ENCODE data around the gene RELN. TPM values are rescaled to one million over a fixed set of nuclear protein-coding genes. Genes with fewer than 3 reads are reported as not detected.

Gene RELN
- total and polyA plus RNA-seq, 2 donors from 2014 or later, result 0.95 to 5.4 TPM

DNA sequence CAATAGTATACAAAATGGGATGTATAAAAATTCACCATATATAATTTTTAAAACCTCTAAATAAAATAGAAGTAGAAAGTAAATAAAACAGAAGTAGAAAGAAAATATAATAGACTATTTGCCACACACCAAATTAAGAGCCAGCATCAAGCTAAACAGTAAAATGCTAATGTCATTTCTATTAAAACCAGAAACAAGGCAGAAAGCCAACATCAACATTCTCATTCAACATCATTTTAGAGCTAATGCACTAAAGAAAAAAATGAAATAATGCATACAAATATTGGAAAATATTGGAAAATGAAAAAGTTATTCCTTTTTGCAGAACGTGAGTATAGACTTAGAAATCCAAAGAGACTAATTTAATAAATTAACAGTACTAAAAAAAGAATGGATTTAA lies 23.4 kb upstream of the RELN start:
- peaks cover 0 to 2% (median 0%) of the 10 kb centered on the region in 3 donors for H3K4me1 ChIP-seq (ENCODE audit: control insufficient read depth in 2 of 3, insufficient read depth in 2 of 3, low read depth in 1 of 3, low read length in 3 of 3)
- no peak overlapping the region for H3K27ac ChIP-seq (ENCODE audit: low read depth in 2 of 2, low read length in 2 of 2)
- TF ChIP-seq, protein P1, sequence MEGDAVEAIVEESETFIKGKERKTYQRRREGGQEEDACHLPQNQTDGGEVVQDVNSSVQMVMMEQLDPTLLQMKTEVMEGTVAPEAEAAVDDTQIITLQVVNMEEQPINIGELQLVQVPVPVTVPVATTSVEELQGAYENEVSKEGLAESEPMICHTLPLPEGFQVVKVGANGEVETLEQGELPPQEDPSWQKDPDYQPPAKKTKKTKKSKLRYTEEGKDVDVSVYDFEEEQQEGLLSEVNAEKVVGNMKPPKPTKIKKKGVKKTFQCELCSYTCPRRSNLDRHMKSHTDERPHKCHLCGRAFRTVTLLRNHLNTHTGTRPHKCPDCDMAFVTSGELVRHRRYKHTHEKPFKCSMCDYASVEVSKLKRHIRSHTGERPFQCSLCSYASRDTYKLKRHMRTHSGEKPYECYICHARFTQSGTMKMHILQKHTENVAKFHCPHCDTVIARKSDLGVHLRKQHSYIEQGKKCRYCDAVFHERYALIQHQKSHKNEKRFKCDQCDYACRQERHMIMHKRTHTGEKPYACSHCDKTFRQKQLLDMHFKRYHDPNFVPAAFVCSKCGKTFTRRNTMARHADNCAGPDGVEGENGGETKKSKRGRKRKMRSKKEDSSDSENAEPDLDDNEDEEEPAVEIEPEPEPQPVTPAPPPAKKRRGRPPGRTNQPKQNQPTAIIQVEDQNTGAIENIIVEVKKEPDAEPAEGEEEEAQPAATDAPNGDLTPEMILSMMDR (IDR thresholded peaks at IDR 0.05; ENCODE audit: borderline replicate concordance, extremely low read depth, insufficient read depth), result no peak
- FAIRE-seq, result no peak
- H3K4me3 ChIP-seq (ENCODE audit: low read length in 3 of 3), result no peak overlapping the region
- no peaks in the 10 kb centered on the region for H3K36me3 ChIP-seq (ENCODE audit: control insufficient read depth in 2 of 3, insufficient read depth in 3 of 3, low read length in 3 of 3)
- H3K9ac ChIP-seq (ENCODE audit: low read length in 3 of 3), result no peak overlapping the region
- intact Hi-C loops (cut with DNase I), result no loop called here
- DNase-seq, result no peak
- H3K27me3 ChIP-seq (ENCODE audit: control insufficient read depth, insufficient read depth, low read length), result no peaks in the 10 kb centered on the region
- H3K9me3 ChIP-seq (ENCODE audit: control insufficient read depth in 2 of 3, insufficient read depth in 1 of 3, low read length in 3 of 3), result no peaks in the 10 kb centered on the region

DNA sequence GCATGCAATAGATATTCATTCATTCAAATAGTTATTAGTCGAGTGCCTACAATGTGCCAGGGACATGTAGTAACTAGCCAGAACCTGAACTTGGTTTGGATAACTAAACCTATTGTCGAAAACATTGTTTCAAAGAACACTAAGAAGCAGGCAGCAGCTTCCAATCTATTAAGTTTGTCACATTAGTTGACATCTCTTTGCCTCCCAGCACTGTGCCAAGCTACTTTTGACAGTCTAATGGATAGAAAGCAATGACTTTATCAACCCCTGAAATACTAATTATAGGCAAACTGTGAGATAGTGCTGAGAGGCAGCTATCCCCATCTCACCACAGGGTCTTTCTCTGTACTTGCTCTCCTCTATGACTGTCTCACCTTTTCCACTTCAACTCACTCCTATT lies 22.4 kb upstream of the RELN start:
- TF ChIP-seq, protein P1 (IDR thresholded peaks at IDR 0.05; ENCODE audit: borderline replicate concordance, extremely low read depth, insufficient read depth), result no peak
- Histone ChIP-seq H3K36me3 (ENCODE audit: control insufficient read depth in 2 of 3, insufficient read depth in 3 of 3, low read length in 3 of 3) (no peaks in the 10 kb centered on the region), H3K4me3 (ENCODE audit: low read length in 3 of 3) (no peak overlapping the region), H3K4me1 (ENCODE audit: control insufficient read depth in 2 of 3, insufficient read depth in 2 of 3, low read depth in 1 of 3, low read length in 3 of 3) (peaks cover 0 to 2% (median 0%) of the 10 kb centered on the region in 3 donors), H3K27me3 (ENCODE audit: control insufficient read depth, insufficient read depth, low read length) (no peaks in the 10 kb centered on the region), H3K9me3 (ENCODE audit: control insufficient read depth in 2 of 3, insufficient read depth in 1 of 3, low read length in 3 of 3) (no peaks in the 10 kb centered on the region), H3K9ac (ENCODE audit: low read length in 3 of 3) (no peak overlapping the region), H3K27ac (ENCODE audit: low read depth in 2 of 2, low read length in 2 of 2) (no peak overlapping the region)
- FAIRE-seq (no peak), DNase-seq (no peak)
- intact Hi-C loops (cut with DNase I), result no loop called here

DNA sequence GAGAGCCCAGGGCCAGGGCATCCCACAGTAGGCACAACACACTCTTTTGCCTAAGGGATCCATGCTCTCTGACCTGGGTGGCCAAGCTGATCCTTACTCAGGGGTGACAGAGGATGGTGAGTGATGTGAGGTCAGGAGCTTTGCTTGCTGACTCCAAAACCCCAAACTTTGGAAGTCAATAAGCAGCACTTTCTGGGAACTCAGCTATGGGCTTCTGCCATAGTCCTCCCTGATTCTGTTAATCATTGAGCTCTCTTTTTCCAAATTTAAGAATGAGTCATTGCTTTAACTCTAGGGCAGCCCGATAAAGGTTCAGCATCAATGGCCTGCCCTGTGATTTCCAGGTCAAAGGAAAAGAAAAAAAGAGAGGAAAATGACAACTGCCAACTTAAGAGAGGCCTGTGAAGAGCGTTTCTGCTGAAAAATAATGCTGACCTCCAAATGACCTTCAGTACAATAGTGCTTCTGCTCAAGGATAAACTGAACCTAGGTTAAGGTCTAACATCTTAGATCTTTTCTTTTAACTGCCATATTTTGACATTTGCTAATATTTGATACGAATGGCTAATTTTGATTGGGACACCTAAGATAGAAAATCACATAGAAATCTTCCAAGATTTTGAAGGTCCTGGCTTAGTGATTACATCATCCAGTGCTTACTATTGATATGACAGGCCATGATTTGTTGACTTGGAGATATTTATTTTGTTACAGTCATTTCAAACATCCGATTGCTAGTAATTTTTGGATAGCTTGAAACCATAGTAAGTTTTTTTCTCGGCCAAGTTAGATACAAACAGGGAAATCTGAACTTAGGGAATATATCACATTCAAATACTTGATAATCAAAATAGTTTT lies 20.8 kb upstream of the RELN start:
- H3K4me1 ChIP-seq (ENCODE audit: control insufficient read depth in 2 of 3, insufficient read depth in 2 of 3, low read depth in 1 of 3, low read length in 3 of 3), result peaks cover 0 to 2% (median 0%) of the 10 kb centered on the region in 3 donors
- no peak overlapping the region for H3K9ac ChIP-seq (ENCODE audit: low read length in 3 of 3)
- H3K9me3 ChIP-seq (ENCODE audit: control insufficient read depth in 2 of 3, insufficient read depth in 1 of 3, low read length in 3 of 3), result no peaks in the 10 kb centered on the region
- DNase-seq (no peak), FAIRE-seq (no peak)
- no peak overlapping the region for H3K4me3 ChIP-seq (ENCODE audit: low read length in 3 of 3)
- TF ChIP-seq, protein P1 (IDR thresholded peaks at IDR 0.05; ENCODE audit: borderline replicate concordance, extremely low read depth, insufficient read depth), result no peak
- intact Hi-C loops (cut with DNase I), result no loop called here
- H3K36me3 ChIP-seq (ENCODE audit: control insufficient read depth in 2 of 3, insufficient read depth in 3 of 3, low read length in 3 of 3), result no peaks in the 10 kb centered on the region
- no peaks in the 10 kb centered on the region for H3K27me3 ChIP-seq (ENCODE audit: control insufficient read depth, insufficient read depth, low read length)
- H3K27ac ChIP-seq (ENCODE audit: low read depth in 2 of 2, low read length in 2 of 2), result no peak overlapping the region
